HepG2 (cell line): ENCODE measurements around the gene EP300. TPM values are rescaled to one million over a fixed set of nuclear protein-coding genes. Genes with fewer than 3 reads are reported as not detected.

ENCODE experiments used
- ATAC-seq: fragments of 200-7000 bp; cut with Tn5 transposase; 3 replicates; pipeline ENCODE4 v1.9.1; 2020; ENCODE audit warnings: mild to moderate bottlenecking, moderate library complexity
- BruUV-seq: library from RNA; stranded (reverse); fragments of 400-500 nt; replicated peaks from 2 replicates; lab custom pipeline; 2021; lab: Mats Ljungman, UMichigan
- CTCF ChIA-PET: fragments of 300-600 bp; formaldehyde crosslinking; extraction: SDS; loops from one replicate; lab custom pipeline; 2021; ENCODE audit warnings: low total read pairs, inconsistent platforms, low intra/inter-chr PET ratio; lab: Yijun Ruan, JAX
- POLR2A ChIA-PET: fragments of 350-600 bp; sonication (Branson Sonifier 250); formaldehyde crosslinking; loops from one replicate; lab custom pipeline; 2020; ENCODE audit warnings: antibody characterized with exemption, inconsistent platforms; lab: Yijun Ruan, JAX
- DNase-seq: peaks from one replicate; pipeline ENCODE4 v3.0.0-alpha.2; 2015; ENCODE audit warnings: low spot score
- FAIRE-seq: peaks from 3 replicates; lab custom pipeline; 2011; peaks lifted over from hg19 to GRCh38; lab: Jason Lieb, UNC
- H2AFZ ChIP-seq: one replicate; pipeline ENCODE4 v1.6.1; 2011; ENCODE audit warnings: low read length, inconsistent platforms
- H3K27ac ChIP-seq: fragments of 300-600 bp; 3 replicates; pipeline ENCODE4 v1.8.0; 2011; ENCODE audit warnings: mixed run types, mild to moderate bottlenecking, mixed read lengths, low read length, inconsistent platforms; ENCODE audit not compliant: insufficient read depth; ENCODE audit errors: extremely low read length
- H3K27me3 ChIP-seq, 2 experiments: fragments of 200-600 bp in 1 of 2; 2 replicates in 1 of 2; 3 replicates in 1 of 2; pipeline versions ENCODE4 v1.6.0 to v1.8.0; 2011; ENCODE audit warnings: low read length in 2 of 2, mild to moderate bottlenecking in 2 of 2, moderate library complexity in 2 of 2, inconsistent platforms in 1 of 2; ENCODE audit not compliant: insufficient read depth in 2 of 2, control insufficient read depth in 1 of 2
- H3K36me3 ChIP-seq, 2 experiments: fragments of 200-600 bp in 1 of 2; replicated peaks in 1 of 2; 2 replicates in 1 of 2; 3 replicates in 1 of 2; pipeline versions ENCODE4 v1.5.1 to v1.8.0; 2011; ENCODE audit warnings: low read length in 2 of 2, inconsistent platforms in 1 of 2; ENCODE audit not compliant: insufficient read depth in 2 of 2, control insufficient read depth in 1 of 2
- H3K4me1 ChIP-seq: 2 replicates; pipeline ENCODE4 v1.5.1; 2012; ENCODE audit warnings: low read length, inconsistent platforms; ENCODE audit not compliant: insufficient read depth
- H3K4me2 ChIP-seq: 2 replicates; pipeline ENCODE4 v1.6.0; 2011; ENCODE audit warnings: low read depth, low read length, inconsistent platforms
- H3K4me3 ChIP-seq, 3 experiments: fragments of 200-600 bp in 1 of 3; sonication (generic), shearing (Covaris generic) in 1 of 3; replicated peaks in 1 of 3; 2 replicates each; pipeline ENCODE4 v1.5.1; 2011 to 2016; ENCODE audit warnings: low read length in 3 of 3, inconsistent platforms in 2 of 3, low read depth in 2 of 3, mild to moderate bottlenecking in 2 of 3, control low read depth in 1 of 3, mixed read lengths in 1 of 3; ENCODE audit not compliant: insufficient read depth in 1 of 3
- H3K79me2 ChIP-seq: one replicate; pipeline ENCODE4 v1.6.1; 2011; ENCODE audit warnings: low read length, inconsistent platforms; ENCODE audit not compliant: insufficient read depth
- H3K9ac ChIP-seq: 2 replicates; pipeline ENCODE4 v1.6.0; 2011; ENCODE audit warnings: mild to moderate bottlenecking, low read depth, low read length, inconsistent platforms; ENCODE audit not compliant: insufficient read depth
- H3K9me3 ChIP-seq: 2 replicates; pipeline ENCODE4 v1.5.1; 2012; ENCODE audit warnings: mild to moderate bottlenecking, low read length
- H4K20me1 ChIP-seq: 2 replicates; pipeline ENCODE4 v1.6.0; 2011; ENCODE audit warnings: inconsistent platforms, mild to moderate bottlenecking, low read length, moderate library complexity; ENCODE audit not compliant: insufficient read depth
- FOXJ3 ChIP-seq: sonication (generic); formaldehyde crosslinking; IDR thresholded peaks from 2 replicates; pipeline ENCODE4 v1.4.0; 2020; ENCODE audit warnings: missing genetic modification reagents, mild to moderate bottlenecking, borderline replicate concordance
- HNRNPLL ChIP-seq: fragments of 200-400 bp; formaldehyde crosslinking; IDR thresholded peaks from 2 replicates; pipeline ENCODE4 v1.6.1; 2017; ENCODE audit warnings: mild to moderate bottlenecking, low read depth, low read length; ENCODE audit not compliant: poor library complexity, severe bottlenecking
- NRL ChIP-seq: sonication (generic); formaldehyde crosslinking; IDR thresholded peaks from 2 replicates; pipeline ENCODE4 v1.5.0; 2020; ENCODE audit warnings: missing genetic modification reagents, mild to moderate bottlenecking, moderate library complexity, borderline replicate concordance
- SATB2 ChIP-seq: sonication (generic); formaldehyde crosslinking; IDR thresholded peaks from 2 replicates; pipeline ENCODE4 v1.5.0; 2020; ENCODE audit warnings: missing genetic modification reagents
- SMAD1 ChIP-seq: sonication (generic); formaldehyde crosslinking; IDR thresholded peaks from 2 replicates; pipeline ENCODE4 v1.4.0; 2020; ENCODE audit warnings: missing genetic modification reagents, low read depth, mild to moderate bottlenecking, borderline replicate concordance
- SYNCRIP ChIP-seq: fragments of 200-400 bp; formaldehyde crosslinking; IDR thresholded peaks from 2 replicates; pipeline ENCODE4 v1.6.1; 2018; ENCODE audit warnings: mild to moderate bottlenecking, low read depth, low read length; ENCODE audit not compliant: insufficient read depth
- TAF15 ChIP-seq: fragments of 200-400 bp; formaldehyde crosslinking; IDR thresholded peaks from one replicate; pipeline ENCODE4 v1.6.1; 2018; ENCODE audit warnings: mild to moderate bottlenecking, low read depth, low read length; ENCODE audit not compliant: poor library complexity, severe bottlenecking
- ZNF768 ChIP-seq: sonication (generic); formaldehyde crosslinking; IDR thresholded peaks from 2 replicates; pipeline ENCODE4 v1.4.0; 2020; ENCODE audit warnings: missing genetic modification reagents
- ZNF83 ChIP-seq: sonication (generic); formaldehyde crosslinking; IDR thresholded peaks from 2 replicates; pipeline ENCODE4 v1.4.0; 2020; ENCODE audit warnings: missing genetic modification reagents, mild to moderate bottlenecking, borderline replicate concordance
- WGBS: methylation state at CpG from one replicate; pipeline ENCODE4 v1.1.6; 2017; ENCODE audit warnings: low lambda C conversion rate; 5-methylcytosine and 5-hydroxymethylcytosine counted together
- in situ Hi-C: cut with HindIII; loops from 2 replicates; pipeline ENCODE4 v1.10.0; 2017; ENCODE audit warnings: low pct_unique_long_range_greater_than_20kb; ENCODE audit not compliant: extremely low pct_ligation_motif_present
- intact Hi-C: fragments of 100-400 bp; cut with micrococcal nuclease; formaldehyde crosslinking; loops from one replicate; pipeline ENCODE4 v1.10.0; 2022; ENCODE audit not compliant: unreplicated experiment
- polyA plus RNA-seq, 8 experiments: library from polyadenylated mRNA; depleted of rRNA in 3 of 8; stranded (reverse) in 7 of 8; unstranded in 1 of 8; fragments of >200 nt; fragmentation: Illumina TruSeq in 4 of 8; extraction: Trizol in 4 of 8; gene quantifications; 2 replicates each; pipeline versions ENCODE4 v1.2.1 to v1.2.3, GENCODE V29; 2011 to 2016; ENCODE audit warnings: low read depth in 4 of 8, missing spikeins in 1 of 8, mixed read lengths in 1 of 8; ENCODE audit not compliant: insufficient read depth in 1 of 8
- total RNA-seq, 5 experiments: library from RNA; depleted of rRNA; stranded (reverse); fragments of >200 nt; fragmentation: Illumina TruSeq; extraction: Trizol; gene quantifications; 2 replicates each; pipeline ENCODE4 v1.2.3, GENCODE V29; 2016; ENCODE audit warnings: low read depth in 1 of 5
- TF ChIP-seq, protein P1 (sequence below): sonication (generic); formaldehyde crosslinking; conservative IDR thresholded peaks from 2 replicates; pipeline ENCODE4 v1.4.0; 2020; ENCODE audit warnings: mild to moderate bottlenecking, missing genetic modification reagents, moderate library complexity
- TF ChIP-seq, protein P2 (sequence below): sonication (generic); formaldehyde crosslinking; IDR thresholded peaks from 2 replicates; pipeline ENCODE4 v1.8.1; 2023; ENCODE audit warnings: mild to moderate bottlenecking, missing genetic modification reagents

EP300 gene
- total and polyA plus RNA-seq, 2 of the 13 experiments (the other 11 are each of a cell fraction or from before 2014, with no cell fraction given), result 13.6 to 14.9 TPM

DNA sequence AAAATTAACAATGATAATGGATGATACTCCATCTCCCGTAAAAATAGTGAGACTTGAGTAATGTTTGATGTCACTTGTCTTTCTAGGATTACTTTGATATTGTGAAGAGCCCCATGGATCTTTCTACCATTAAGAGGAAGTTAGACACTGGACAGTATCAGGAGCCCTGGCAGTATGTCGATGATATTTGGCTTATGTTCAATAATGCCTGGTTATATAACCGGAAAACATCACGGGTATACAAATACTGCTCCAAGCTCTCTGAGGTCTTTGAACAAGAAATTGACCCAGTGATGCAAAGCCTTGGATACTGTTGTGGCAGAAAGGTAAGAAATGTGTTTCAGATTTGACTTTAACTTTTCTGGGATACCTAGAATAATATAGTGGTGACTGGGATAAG is 64.7 kb downstream of the EP300 start (continued):
- TF ChIP-seq FOXJ3 (CRISPR knock-in tag) (no peak), SATB2 (no peak), ZNF768 (CRISPR knock-in tag) (no peak), TAF15 (no peak), ZNF83 (CRISPR knock-in tag) (no peak)
- TF ChIP-seq, protein P1, sequence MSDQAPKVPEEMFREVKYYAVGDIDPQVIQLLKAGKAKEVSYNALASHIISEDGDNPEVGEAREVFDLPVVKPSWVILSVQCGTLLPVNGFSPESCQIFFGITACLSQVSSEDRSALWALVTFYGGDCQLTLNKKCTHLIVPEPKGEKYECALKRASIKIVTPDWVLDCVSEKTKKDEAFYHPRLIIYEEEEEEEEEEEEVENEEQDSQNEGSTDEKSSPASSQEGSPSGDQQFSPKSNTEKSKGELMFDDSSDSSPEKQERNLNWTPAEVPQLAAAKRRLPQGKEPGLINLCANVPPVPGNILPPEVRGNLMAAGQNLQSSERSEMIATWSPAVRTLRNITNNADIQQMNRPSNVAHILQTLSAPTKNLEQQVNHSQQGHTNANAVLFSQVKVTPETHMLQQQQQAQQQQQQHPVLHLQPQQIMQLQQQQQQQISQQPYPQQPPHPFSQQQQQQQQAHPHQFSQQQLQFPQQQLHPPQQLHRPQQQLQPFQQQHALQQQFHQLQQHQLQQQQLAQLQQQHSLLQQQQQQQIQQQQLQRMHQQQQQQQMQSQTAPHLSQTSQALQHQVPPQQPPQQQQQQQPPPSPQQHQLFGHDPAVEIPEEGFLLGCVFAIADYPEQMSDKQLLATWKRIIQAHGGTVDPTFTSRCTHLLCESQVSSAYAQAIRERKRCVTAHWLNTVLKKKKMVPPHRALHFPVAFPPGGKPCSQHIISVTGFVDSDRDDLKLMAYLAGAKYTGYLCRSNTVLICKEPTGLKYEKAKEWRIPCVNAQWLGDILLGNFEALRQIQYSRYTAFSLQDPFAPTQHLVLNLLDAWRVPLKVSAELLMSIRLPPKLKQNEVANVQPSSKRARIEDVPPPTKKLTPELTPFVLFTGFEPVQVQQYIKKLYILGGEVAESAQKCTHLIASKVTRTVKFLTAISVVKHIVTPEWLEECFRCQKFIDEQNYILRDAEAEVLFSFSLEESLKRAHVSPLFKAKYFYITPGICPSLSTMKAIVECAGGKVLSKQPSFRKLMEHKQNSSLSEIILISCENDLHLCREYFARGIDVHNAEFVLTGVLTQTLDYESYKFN (CRISPR knock-in tag), result no peak

DNA sequence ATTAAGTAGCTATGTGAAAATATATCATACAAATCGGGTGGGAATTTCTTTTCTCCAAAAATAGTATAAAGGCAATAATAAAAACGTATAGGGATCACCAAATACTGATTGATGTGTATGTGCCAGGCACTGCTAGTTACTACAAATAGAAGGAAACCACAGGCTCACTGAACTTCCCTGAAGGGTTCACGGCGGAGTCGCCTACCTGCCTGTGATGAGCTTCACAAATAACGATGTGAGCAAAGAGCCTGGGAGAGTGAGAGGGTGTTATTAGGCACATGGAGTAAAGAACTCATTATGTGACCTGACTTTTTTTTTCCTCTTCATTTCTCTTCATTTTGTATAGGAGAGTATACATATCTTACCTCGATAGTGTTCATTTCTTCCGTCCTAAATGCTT is 76.8 kb downstream of the EP300 start:
- BruUV-seq, result no TSS peak
- FAIRE-seq (no peak), ATAC-seq (no peak), DNase-seq (no peak)
- no peaks in the 10 kb centered on the region for H3K79me2 ChIP-seq
- intact Hi-C loops, result no loop called here
- WGBS, result 95% methylated on average over 8 of the region's 8 CpGs
- no peaks in the 10 kb centered on the region for H3K27me3 ChIP-seq
- H3K27ac ChIP-seq, result no peak overlapping the region
- no peaks in the 10 kb centered on the region for H3K4me1 ChIP-seq
- no peak overlapping the region for H2AFZ ChIP-seq
- H3K36me3 ChIP-seq, result peaks cover 26 to 73% of the 10 kb centered on the region in 2 experiments
- no peaks in the 10 kb centered on the region for H4K20me1 ChIP-seq
- no peak overlapping the region for H3K4me3 ChIP-seq
- no peak overlapping the region for H3K4me2 ChIP-seq
- H3K9me3 ChIP-seq, result no peaks in the 10 kb centered on the region
- H3K9ac ChIP-seq, result no peak overlapping the region
- TF ChIP-seq SYNCRIP (no peak), HNRNPLL (no peak), NRL (no peak), SMAD1 (CRISPR knock-in tag) (no peak)
- TF ChIP-seq, protein P2, sequence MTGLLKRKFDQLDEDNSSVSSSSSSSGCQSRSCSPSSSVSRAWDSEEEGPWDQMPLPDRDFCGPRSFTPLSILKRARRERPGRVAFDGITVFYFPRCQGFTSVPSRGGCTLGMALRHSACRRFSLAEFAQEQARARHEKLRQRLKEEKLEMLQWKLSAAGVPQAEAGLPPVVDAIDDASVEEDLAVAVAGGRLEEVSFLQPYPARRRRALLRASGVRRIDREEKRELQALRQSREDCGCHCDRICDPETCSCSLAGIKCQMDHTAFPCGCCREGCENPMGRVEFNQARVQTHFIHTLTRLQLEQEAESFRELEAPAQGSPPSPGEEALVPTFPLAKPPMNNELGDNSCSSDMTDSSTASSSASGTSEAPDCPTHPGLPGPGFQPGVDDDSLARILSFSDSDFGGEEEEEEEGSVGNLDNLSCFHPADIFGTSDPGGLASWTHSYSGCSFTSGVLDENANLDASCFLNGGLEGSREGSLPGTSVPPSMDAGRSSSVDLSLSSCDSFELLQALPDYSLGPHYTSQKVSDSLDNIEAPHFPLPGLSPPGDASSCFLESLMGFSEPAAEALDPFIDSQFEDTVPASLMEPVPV (CRISPR knock-in tag), result no peak
- in situ Hi-C loops, result no loop called here
- ChIA-PET POLR2A (no interaction called here), CTCF (no interaction called here)
